Measurements from ENCODE around the gene KPNA1.

DNA sequence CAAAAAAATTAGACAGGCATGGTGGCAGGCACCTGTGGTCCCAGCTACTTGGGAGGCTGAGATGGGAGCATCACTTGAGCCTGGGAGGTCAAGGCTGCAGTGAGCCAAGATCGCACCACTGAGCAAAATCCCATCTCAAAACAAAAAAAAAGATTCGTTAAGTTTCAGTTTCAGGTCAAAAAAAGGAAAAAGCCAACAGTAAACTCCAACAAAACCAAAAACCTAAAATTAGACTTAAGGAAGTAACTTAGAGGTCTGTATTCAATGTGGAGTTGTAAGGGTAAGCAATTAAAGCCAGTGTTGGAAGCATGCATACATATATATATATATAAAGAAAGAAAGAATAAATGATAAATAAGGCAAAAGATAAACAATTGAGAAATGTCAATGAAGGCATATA, 11.8 kb downstream of the KPNA1 start:
- TF ChIP-seq POLR2A (IDR thresholded peaks at IDR 0.05) = no peak
- TF ChIP-seq, protein P1, sequence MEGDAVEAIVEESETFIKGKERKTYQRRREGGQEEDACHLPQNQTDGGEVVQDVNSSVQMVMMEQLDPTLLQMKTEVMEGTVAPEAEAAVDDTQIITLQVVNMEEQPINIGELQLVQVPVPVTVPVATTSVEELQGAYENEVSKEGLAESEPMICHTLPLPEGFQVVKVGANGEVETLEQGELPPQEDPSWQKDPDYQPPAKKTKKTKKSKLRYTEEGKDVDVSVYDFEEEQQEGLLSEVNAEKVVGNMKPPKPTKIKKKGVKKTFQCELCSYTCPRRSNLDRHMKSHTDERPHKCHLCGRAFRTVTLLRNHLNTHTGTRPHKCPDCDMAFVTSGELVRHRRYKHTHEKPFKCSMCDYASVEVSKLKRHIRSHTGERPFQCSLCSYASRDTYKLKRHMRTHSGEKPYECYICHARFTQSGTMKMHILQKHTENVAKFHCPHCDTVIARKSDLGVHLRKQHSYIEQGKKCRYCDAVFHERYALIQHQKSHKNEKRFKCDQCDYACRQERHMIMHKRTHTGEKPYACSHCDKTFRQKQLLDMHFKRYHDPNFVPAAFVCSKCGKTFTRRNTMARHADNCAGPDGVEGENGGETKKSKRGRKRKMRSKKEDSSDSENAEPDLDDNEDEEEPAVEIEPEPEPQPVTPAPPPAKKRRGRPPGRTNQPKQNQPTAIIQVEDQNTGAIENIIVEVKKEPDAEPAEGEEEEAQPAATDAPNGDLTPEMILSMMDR (IDR thresholded peaks at IDR 0.05) = no peak
